Measurements from ENCODE around the gene ENGASE.

The ENGASE gene

DNA sequence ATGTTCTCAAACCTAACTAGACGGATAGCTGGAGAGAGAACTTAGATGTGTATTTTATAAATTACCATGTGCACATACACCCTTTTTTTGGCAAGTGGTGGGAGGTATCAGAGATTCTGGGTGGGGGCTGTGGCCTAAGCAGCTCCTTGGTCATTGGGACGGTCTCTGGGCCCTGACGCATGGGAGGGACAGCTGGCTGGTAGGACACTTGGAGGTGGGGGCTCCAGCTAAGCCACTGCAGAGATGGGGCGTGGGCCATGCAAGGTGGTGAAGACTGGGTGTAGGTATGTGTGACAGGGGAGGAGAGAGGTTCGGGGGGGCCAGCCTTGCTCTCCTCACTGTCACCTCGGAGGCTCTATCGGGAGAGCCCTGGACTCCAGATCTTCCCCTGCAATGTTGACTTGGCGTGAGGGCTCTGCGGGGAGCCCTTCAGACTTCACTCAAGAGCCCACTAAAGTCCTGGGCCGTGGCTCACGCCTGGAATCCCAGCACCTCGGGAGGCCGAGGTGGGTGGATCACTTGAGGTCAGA is 33.5 kb upstream of the ENGASE start:
- DNase-seq, result no peak

DNA sequence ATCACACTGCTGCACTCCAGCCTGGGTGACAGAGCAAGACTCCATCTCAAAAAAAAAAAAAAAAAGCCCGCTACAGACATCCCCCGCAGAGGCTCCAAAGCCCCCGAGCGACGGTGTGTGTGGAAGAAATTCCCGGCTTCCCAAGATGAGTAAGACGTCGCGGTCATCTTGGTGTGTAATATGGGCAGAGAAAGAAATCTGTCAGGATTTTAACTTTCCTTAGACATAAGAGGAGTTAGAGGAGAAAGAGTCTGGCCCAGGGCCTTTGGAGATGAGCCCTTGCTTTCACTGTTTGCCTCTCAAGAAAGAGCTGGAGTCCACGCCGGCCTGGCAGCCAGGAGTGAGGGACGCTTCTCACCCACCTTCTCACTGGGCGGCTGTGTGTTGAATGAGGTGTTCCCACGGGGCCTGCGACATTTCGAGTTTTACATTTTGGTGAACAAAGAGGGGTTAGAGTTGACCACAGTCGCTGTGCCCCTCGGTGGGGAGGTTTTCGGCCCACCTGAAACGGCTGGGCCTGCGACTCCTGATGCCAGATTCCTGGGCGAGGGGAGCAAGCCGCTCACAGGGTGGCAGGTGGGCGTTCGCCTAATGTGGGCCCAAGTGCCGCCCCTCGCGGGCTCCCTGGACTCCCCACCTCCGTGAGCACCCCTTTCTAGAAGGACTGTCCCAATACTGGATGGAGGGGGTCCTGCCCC is 32.8 kb upstream of the ENGASE start:
- no peak for DNase-seq

DNA sequence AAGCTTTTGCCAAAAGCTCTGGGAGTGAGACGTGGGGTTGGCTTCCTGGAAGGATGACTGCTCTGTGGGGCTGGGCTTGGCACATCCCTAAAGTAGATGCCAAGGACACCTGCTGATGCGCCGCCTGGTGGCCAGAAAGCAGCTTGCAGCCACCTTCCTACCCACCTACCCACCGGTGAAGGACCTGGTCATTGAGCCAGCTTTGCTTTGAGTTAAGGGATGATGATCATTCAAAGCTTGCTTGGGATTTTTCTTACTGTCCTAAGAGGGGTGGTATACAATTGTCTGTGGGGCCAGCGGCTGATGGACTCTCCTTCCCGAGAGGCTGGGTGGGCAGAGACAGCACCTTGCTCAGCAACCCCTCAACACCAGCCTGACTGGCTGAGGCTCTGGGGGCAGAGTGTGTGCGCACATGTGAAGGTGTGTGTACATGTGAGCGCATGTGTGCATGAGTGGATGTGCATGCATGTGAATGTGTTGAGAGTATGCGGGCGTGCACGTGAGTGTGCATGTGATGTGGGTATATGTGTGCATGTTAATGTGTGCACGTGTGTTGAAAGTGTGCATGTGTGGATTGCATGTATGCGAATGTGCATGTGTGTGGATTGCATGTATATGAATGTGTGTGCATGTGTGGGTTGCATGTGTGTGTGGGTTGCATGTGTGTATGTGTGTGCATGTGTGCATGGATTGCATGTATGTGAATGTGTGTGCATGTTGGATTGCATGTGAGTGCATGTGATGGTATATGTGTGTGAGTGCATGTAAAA is 32.0 kb upstream of the ENGASE start:
- no peak for DNase-seq

DNA sequence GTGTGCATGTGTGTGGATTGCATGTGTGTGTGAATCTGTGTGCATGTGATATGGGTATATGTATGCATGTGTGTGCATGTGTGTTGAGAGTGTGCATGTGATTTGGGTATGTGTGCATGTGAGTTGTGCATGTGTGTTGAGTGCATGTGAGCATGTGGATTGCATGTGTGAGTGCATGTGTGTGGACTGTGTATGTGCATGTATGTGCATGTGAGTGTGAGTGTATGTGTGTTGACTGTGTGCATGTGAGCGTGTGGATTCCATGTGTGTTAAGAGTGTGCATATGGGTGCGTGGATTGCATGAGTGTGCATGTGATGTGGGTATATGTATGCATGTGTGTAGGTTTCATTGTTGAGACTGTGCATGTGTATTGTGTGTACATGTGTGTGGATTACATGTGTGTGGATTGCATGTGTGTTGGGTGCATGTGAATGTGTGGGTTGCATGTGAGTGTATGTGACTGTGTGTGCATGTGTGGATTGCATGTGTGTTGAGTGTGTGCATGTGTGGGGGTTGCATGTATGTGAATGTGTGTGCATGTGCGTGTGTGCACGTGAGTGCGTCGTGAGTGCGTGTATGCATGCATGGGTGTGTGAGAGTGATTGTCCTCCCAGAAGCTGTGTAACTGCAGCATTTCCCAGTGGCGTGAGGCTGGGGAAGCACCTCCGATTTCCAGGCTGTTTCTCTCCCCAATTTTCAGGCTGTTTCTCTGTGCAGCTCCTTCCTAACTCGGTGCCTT is 31.3 kb upstream of the ENGASE start:
- no peak for DNase-seq

GRCh38 chr17:79043931-79044320 is 30.7 kb upstream of the ENGASE start:
- DNase-seq, result no peak

DNA sequence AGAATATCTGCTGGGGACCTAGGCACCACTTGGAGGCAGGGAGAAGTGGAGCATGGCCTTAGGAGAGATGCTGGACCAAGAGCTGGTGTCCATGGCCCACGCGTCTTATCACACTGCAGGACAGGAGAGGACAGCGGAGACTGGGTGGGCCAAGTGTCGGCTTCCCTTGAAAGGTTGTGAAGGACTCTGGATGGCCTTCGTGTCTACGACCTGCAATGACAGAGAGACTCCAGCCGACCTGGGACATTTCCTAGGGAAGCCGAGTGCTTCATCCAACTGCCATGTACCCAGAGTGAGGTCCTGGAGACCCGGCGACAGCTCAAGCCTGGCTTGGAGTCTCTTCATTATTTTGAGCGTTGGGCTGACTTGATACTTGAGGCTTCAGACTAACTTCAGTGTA is 30.2 kb upstream of the ENGASE start:
- no peak for DNase-seq

DNA sequence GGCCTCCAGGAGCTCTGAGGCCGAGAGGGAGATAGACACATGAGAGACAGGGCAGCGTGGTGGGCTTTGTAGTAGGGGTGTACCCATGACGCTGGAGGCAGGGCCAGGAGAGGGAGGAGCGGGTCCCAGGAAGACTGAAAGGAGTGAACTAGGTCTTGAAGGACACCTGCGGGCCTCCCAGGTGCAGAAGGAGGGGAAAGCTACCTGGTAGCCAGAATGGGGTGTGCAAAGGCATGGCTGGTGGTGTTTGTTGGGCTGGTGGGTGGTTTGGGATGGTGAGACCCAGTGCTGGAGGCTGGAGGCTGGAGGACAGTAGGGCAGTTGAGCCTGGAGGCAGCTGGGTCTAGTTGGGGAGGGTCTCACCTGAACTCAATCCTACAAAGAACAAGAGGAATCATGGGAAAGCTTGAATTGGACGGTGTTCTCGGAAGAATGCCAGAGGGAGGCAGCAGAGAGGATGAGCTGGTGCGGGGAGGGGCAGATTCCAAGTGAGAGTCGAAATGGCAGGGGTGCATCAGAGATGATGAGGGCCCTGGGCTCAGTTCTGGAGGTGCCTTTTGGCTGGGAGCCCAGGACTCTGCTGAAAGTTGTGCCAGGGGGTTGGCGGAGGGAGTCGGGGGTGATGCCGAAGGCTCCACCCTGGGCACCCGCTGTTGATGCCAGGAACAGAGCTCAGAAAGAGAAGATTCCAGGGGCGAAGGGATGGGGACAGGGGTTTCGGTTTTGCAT is 29.5 kb upstream of the ENGASE start:
- no peak for DNase-seq

DNA sequence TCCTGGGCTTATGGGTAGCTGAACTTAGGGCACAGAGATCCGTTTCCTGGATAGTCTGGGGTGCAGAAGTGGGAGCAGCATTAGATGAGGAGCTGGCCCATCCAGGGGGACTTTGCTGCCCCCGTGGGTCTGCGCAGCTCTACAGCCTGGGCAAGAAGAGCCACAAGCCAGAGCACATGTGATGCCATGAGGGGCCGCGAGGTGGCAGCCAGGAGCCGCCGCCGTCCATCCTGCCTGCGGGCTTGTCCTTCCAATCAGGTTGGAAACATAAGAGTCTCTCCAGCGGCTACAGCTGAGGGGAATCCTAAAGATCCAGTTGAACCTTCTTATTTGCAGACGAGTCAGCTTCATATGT is 28.8 kb upstream of the ENGASE start:
- no peak for DNase-seq

GRCh38 chr17:79046197-79046915 is 28.3 kb upstream of the ENGASE start:
- no peak for DNase-seq

DNA sequence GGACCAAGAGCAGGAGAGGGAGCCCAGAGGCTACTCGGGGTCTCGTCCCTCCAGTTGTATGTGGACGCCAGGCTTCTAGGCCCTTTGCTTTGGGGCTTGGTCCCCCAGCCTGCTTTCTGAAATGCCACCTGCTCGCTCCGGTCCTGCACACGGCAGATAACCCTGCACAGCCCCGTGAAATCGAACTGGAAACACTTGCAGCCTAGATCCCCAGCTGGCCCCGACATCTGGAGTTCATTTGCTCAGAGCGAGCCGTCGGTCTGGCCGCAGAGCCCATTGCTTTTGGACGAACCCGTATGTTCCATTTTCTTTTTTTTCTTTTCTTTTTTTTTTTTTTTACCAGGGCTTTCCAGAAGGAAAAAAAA is 27.7 kb upstream of the ENGASE start:
- DNase-seq, result no peak

- DNase-seq, result no peak
These were observed 27.2 kb upstream of the ENGASE start for GRCh38 chr17:79047291-79047920.

GRCh38 chr17:79047923-79048825 is 26.4 kb upstream of the ENGASE start:
- DNase-seq, result no peak

DNA sequence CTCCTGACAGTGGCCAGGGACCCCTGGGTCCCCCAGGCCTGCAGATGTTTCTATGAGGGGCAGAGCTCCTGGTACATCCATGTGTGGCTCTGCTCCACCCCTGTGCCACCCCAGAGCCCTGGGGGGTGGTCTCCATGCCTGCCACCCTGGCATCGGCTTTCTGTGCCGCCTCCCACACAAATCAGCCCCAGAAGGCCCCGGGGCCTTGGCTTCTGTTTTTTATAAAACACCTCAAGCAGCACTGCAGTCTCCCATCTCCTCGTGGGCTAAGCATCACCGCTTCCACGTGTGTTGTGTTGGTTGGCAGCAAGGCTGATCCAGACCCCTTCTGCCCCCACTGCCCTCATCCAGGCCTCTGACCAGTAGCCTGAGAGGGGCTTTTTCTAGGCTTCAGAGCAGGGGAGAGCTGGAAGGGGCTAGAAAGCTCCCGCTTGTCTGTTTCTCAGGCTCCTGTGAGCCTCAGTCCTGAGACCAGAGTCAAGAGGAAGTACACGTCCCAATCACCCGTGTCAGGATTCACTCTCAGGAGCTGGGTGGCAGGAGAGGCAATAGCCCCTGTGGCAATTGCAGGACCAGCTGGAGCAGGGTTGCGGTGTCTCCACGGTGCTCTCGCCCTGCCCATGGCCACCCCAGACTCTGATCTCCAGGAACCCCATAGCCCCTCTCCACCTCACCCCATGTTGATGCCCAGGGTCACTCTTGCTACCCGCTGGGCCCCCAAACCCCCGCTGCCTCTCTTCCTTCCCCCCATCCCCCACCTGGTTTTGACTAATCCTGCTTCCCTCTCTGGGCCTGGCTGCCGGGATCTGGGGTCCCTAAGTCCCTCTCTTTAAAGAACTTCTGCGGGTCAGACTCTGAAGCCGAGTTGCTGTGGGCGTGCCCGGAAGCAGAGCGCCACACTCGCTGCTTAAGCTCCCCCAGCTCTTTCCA is 25.5 kb upstream of the ENGASE start:
- DNase-seq, result no peak

- no peak for DNase-seq
These were observed 24.8 kb upstream of the ENGASE start for GRCh38 chr17:79049821-79050220.

DNA sequence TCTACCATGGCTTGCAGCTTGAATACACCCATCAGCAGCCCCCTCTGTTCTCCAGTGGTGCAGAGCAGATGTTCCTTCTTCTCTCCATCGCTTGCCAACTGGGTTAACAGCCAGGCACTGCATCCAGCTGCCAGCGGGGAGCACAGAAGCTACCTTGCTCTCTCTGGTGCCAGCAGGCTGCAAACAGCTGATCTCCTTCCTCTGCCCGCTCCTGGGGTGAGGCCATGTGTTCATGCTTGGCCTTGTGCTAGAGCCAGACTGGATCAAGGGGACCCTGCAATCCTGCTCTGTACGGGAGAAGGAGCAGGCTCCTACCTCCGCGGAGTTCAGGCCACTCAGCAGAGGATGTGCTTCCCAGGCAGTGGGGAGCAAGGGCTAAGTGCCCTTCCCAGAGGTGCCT is 24.1 kb upstream of the ENGASE start:
- DNase-seq, result no peak

DNA sequence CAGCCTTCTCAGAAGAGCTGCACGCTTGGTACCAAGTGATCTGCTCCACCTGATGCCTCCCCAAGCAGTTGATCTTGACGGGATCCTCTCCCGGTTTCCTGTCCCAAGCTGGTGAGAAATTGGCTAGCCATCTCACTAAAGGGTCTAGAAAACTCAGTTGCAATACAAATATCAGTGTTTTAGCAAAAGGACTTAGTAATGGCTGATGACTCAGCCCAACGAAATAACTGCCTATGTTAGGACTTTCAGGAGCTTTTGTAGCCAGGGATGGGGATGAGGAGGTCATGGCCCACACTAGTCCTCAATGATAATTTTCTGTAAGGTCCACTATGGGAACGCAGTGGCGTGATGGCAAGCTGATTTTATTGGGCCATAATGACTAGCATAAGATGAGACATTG is 23.3 kb upstream of the ENGASE start:
- DNase-seq, result no peak

DNA sequence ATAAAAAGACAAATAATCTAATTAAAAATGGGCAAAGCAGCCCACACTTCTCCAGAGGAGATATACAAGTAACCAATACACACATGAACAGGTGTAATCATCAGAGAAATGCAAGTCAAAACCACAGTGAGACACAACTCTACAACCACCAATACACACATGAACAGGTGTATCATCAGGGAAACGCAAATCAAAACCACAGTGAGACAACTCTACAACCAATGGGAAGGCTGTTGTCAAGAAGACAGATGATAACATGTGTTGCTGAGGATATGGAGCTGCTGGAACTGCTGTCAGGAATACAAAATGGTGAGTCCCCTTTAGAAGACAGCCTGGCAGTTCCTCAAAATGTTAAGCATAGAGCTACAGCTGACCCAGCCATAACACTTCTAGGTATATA is 22.5 kb upstream of the ENGASE start:
- DNase-seq, result no peak

GRCh38 chr17:79053251-79053925 is 21.2 kb upstream of the ENGASE start:
- no peak for DNase-seq

Measured in NCI-H2029 treated with DMSO at 0.1 percent for 48 hours (cell line).